ENCODE measurements around the gene PTPN3. TPM values are rescaled to one million over a fixed set of nuclear protein-coding genes. Genes with fewer than 3 reads are reported as not detected.

The PTPN3 gene
- total RNA-seq, 1 donor from 2014 or later, result 2.4 TPM

DNA sequence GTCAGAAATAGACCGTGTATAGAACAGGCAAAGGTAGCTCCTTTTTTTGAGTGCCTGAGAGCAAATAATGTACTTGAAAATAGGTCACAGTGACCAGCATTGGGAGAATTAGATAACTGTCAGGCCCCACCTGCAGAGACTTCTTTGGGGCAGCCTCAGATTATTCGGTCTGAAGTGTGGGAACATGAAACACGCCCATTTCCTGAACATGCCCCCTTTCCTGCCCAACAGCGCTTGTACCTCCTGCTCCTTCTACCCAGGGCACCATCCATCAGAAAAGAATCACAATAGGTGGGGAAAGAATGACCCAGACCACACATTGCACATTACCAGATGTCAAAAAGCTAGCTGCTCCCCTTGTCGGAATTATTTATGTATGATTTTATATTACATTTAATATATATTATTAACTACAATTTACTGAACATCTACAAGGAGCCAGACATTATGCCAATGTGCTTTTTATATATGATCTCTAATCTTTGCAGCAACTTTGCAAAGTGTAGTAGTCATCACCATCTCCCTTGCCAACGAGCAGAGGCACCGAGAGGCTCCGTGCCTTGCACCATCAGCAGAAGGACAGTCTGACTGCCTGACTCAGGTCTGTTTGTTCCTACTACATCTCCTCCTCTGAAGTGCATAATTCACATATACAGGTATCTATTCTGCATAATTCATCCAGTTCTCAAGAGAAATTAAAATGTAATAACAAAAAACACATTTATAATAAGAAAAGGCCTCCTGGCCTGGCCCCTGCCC lies 39.5 kb downstream of the PTPN3 start:
- Histone ChIP-seq H3K27me3 (no peaks in the 10 kb centered on the region), H2AFZ (replicated peaks) (no peak overlapping the region), H3K4me2 (no peak overlapping the region), H3K9ac (no peak overlapping the region), H3K79me2 (ENCODE audit: low read depth) (no peaks in the 10 kb centered on the region), H3K4me1 (no peaks in the 10 kb centered on the region), H4K20me1 (ENCODE audit: low read depth) (no peaks in the 10 kb centered on the region), H3K27ac (no peak overlapping the region), H3K4me3 (no peak overlapping the region), H3F3A (ENCODE audit: low read depth) (no peaks in the 10 kb centered on the region), H3K36me3 (no peaks in the 10 kb centered on the region), H3K9me3 (ENCODE audit: low read depth) (no peaks in the 10 kb centered on the region)
- H3K9me3 Mint-ChIP-seq, result no peaks in the 10 kb centered on the region
- no peak overlapping the region for H3K4me3 Mint-ChIP-seq
- TF ChIP-seq, protein P1, sequence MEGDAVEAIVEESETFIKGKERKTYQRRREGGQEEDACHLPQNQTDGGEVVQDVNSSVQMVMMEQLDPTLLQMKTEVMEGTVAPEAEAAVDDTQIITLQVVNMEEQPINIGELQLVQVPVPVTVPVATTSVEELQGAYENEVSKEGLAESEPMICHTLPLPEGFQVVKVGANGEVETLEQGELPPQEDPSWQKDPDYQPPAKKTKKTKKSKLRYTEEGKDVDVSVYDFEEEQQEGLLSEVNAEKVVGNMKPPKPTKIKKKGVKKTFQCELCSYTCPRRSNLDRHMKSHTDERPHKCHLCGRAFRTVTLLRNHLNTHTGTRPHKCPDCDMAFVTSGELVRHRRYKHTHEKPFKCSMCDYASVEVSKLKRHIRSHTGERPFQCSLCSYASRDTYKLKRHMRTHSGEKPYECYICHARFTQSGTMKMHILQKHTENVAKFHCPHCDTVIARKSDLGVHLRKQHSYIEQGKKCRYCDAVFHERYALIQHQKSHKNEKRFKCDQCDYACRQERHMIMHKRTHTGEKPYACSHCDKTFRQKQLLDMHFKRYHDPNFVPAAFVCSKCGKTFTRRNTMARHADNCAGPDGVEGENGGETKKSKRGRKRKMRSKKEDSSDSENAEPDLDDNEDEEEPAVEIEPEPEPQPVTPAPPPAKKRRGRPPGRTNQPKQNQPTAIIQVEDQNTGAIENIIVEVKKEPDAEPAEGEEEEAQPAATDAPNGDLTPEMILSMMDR (IDR thresholded peaks at IDR 0.05), result no peak
- no peak for TF ChIP-seq EZH2phosphoT487 (IDR thresholded peaks at IDR 0.05)
- no peak for TF ChIP-seq EZH2 (IDR thresholded peaks at IDR 0.05)
- no peak overlapping the region for H3K27ac Mint-ChIP-seq
- H3K36me3 Mint-ChIP-seq, result no peaks in the 10 kb centered on the region
- no peaks in the 10 kb centered on the region for H3K4me1 Mint-ChIP-seq
- no peaks in the 10 kb centered on the region for H3K27me3 Mint-ChIP-seq (ENCODE audit: insufficient read depth, low read depth)
- DNase-seq (ENCODE audit: low spot score), result no peak

DNA sequence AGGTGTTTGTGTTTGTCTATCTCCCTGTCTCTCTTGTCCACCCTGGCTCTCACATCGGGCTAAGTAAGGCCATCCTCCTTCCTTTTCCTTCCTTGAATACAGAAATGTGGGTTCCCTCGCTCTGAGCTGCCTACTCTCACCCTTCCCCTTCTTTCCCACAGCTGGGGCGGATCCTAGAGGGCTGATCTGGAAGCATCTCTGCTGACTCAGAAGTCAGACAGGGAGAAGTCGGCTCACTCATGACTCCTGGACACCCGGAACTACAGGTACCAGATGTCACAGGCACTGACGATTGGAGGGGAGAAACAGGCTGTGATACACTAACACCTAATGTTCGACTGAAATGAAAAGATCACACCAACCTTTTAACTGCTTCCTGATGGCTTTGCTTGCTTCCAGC lies 41.3 kb downstream of the PTPN3 start:
- Mint-ChIP-seq H3K4me1 (peaks cover 2% of the 10 kb centered on the region), H3K9me3 (no peaks in the 10 kb centered on the region), H3K4me3 (no peak overlapping the region), H3K27me3 (ENCODE audit: insufficient read depth, low read depth) (no peaks in the 10 kb centered on the region), H3K36me3 (no peaks in the 10 kb centered on the region), H3K27ac (no peak overlapping the region)
- DNase-seq (ENCODE audit: low spot score), result no peak
- Histone ChIP-seq H3K4me2 (no peak overlapping the region), H2AFZ (replicated peaks) (no peak overlapping the region), H3K9ac (no peak overlapping the region), H3K79me2 (ENCODE audit: low read depth) (no peaks in the 10 kb centered on the region), H3K4me3 (no peak overlapping the region), H3K27me3 (no peaks in the 10 kb centered on the region), H3K9me3 (ENCODE audit: low read depth) (no peaks in the 10 kb centered on the region), H3F3A (ENCODE audit: low read depth) (no peaks in the 10 kb centered on the region), H3K27ac (no peak overlapping the region), H3K4me1 (no peaks in the 10 kb centered on the region), H3K36me3 (no peaks in the 10 kb centered on the region), H4K20me1 (ENCODE audit: low read depth) (no peaks in the 10 kb centered on the region)
- no peak for TF ChIP-seq EZH2 (IDR thresholded peaks at IDR 0.05)
- no peak for TF ChIP-seq EZH2phosphoT487 (IDR thresholded peaks at IDR 0.05)
- TF ChIP-seq, protein P1 (IDR thresholded peaks at IDR 0.05), result no peak

DNA sequence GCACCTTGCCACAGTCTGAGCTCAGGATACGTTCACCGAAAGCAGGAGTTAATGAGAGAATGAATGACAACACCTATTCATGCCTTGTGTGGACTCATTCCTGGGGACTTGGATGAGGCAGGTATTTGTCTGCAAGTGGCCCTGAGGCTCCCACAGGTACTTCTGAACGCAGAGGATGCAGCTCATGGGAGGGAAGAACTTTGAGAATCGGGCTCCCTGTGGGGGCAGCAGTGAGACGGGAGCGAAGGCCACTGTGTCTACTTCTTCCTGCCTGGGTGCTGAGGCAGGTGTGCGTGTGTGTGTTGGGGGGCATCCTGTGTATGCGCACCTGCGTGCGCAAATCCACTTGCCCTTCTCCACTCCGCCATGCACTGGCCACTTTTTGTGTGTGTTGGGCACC lies 42.2 kb downstream of the PTPN3 start:
- Histone ChIP-seq H2AFZ (replicated peaks) (peak overlapping the region; percentile 1), H3K79me2 (ENCODE audit: low read depth) (no peaks in the 10 kb centered on the region), H3K9ac (no peak overlapping the region), H3K27ac (no peak overlapping the region), H3K27me3 (no peaks in the 10 kb centered on the region), H3K36me3 (no peaks in the 10 kb centered on the region), H4K20me1 (ENCODE audit: low read depth) (no peaks in the 10 kb centered on the region), H3K4me3 (no peak overlapping the region), H3F3A (ENCODE audit: low read depth) (no peaks in the 10 kb centered on the region), H3K4me2 (no peak overlapping the region), H3K9me3 (ENCODE audit: low read depth) (no peaks in the 10 kb centered on the region), H3K4me1 (no peaks in the 10 kb centered on the region)
- TF ChIP-seq, protein P1 (IDR thresholded peaks at IDR 0.05), result peak; percentile 8
- no peak for TF ChIP-seq EZH2phosphoT487 (IDR thresholded peaks at IDR 0.05)
- DNase-seq (ENCODE audit: low spot score), result no peak
- Mint-ChIP-seq H3K27ac (no peak overlapping the region), H3K27me3 (ENCODE audit: insufficient read depth, low read depth) (no peaks in the 10 kb centered on the region), H3K9me3 (no peaks in the 10 kb centered on the region), H3K4me3 (no peak overlapping the region), H3K4me1 (peaks cover 2% of the 10 kb centered on the region), H3K36me3 (no peaks in the 10 kb centered on the region)
